ENCODE data around the gene PPP6C. TPM values are rescaled to one million over a fixed set of nuclear protein-coding genes. Genes with fewer than 3 reads are reported as not detected.

Gene PPP6C
- total RNA-seq, 1 experiment from 2014 or later, result 41.2 TPM

- H3K36me3 Mint-ChIP-seq (ENCODE audit: insufficient read depth, unreplicated experiment), result peaks cover 8% of the 10 kb centered on the region
- no peak overlapping the region for H3K27ac Mint-ChIP-seq (ENCODE audit: unreplicated experiment)
- BruUV-seq (replicated peaks), result no TSS peak
- Histone ChIP-seq H3K4me1 (no peaks in the 10 kb centered on the region), H3K27me3 (replicated peaks; ENCODE audit: control insufficient read depth, insufficient read depth, low read length) (no peaks in the 10 kb centered on the region), H3K4me3 (ENCODE audit: low read depth, low read length) (no peak overlapping the region), H3K9me3 (no peaks in the 10 kb centered on the region), H3K36me3 (ENCODE audit: control insufficient read depth, insufficient read depth, low read length) (no peaks in the 10 kb centered on the region)
- TF ChIP-seq, protein P1, sequence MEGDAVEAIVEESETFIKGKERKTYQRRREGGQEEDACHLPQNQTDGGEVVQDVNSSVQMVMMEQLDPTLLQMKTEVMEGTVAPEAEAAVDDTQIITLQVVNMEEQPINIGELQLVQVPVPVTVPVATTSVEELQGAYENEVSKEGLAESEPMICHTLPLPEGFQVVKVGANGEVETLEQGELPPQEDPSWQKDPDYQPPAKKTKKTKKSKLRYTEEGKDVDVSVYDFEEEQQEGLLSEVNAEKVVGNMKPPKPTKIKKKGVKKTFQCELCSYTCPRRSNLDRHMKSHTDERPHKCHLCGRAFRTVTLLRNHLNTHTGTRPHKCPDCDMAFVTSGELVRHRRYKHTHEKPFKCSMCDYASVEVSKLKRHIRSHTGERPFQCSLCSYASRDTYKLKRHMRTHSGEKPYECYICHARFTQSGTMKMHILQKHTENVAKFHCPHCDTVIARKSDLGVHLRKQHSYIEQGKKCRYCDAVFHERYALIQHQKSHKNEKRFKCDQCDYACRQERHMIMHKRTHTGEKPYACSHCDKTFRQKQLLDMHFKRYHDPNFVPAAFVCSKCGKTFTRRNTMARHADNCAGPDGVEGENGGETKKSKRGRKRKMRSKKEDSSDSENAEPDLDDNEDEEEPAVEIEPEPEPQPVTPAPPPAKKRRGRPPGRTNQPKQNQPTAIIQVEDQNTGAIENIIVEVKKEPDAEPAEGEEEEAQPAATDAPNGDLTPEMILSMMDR (IDR thresholded peaks at IDR 0.05; ENCODE audit: insufficient read depth in 1 of 2, low read depth in 1 of 2, low read length in 1 of 2, severe bottlenecking in 1 of 2, unreplicated experiment in 1 of 2), result no peak
- CTCF ChIA-PET, result no interaction called here
- intact Hi-C loops (cut with micrococcal nuclease; ENCODE audit: unreplicated experiment), result no loop called here
- no peaks in the 10 kb centered on the region for H3K4me1 Mint-ChIP-seq (ENCODE audit: low read depth, unreplicated experiment)
- H3K9me3 Mint-ChIP-seq (ENCODE audit: unreplicated experiment), result no peaks in the 10 kb centered on the region
- no peaks in the 10 kb centered on the region for H3K27me3 Mint-ChIP-seq (ENCODE audit: insufficient read depth, unreplicated experiment)
- no peak overlapping the region for H3K4me3 Mint-ChIP-seq (ENCODE audit: unreplicated experiment)
- POLR2A ChIA-PET, result no interaction called here
- DNase-seq, result no peak
Observed at GRCh38 chr9:125126019-125126746, 63.4 kb downstream of the PPP6C start.

GRCh38 chr9:125125523-125125922 is 64.1 kb downstream of the PPP6C start:
- no peaks in the 10 kb centered on the region for H3K4me1 Mint-ChIP-seq (ENCODE audit: low read depth, unreplicated experiment)
- POLR2A ChIA-PET, result no interaction called here

DNA sequence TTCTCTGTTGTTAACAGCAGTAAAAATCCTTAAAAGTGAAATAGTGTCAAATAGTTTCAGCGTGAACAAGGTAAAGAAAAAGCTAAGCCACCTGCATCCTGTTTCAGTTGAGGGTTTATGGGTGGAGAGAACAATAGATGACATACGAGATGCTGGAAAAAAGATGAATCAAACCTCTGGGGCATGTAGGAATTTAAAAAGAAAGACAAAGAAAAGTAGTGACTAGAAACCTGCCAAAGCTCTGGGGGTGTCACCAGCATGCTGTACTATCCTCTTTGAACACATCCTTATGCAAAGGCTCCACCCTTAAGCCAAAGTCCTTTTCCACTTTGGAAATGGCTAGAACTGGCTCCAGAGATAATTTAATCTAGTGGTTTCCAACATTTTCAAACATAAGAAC is 68.5 kb downstream of the PPP6C start:
- no peaks in the 10 kb centered on the region for H3K4me1 ChIP-seq
- H3K4me1 Mint-ChIP-seq (ENCODE audit: low read depth, unreplicated experiment), result no peaks in the 10 kb centered on the region
- H3K9me3 Mint-ChIP-seq (ENCODE audit: unreplicated experiment), result no peaks in the 10 kb centered on the region
- H3K4me3 Mint-ChIP-seq (ENCODE audit: unreplicated experiment), result no peak overlapping the region
- no peaks in the 10 kb centered on the region for H3K27me3 Mint-ChIP-seq (ENCODE audit: insufficient read depth, unreplicated experiment)
- no peaks in the 10 kb centered on the region for H3K27me3 ChIP-seq (replicated peaks; ENCODE audit: control insufficient read depth, insufficient read depth, low read length)
- TF ChIP-seq, protein P1 (IDR thresholded peaks at IDR 0.05; ENCODE audit: insufficient read depth in 1 of 2, low read depth in 1 of 2, low read length in 1 of 2, severe bottlenecking in 1 of 2, unreplicated experiment in 1 of 2), result no peak
- no peaks in the 10 kb centered on the region for H3K36me3 ChIP-seq (ENCODE audit: control insufficient read depth, insufficient read depth, low read length)
- H3K36me3 Mint-ChIP-seq (ENCODE audit: insufficient read depth, unreplicated experiment), result peaks cover 8% of the 10 kb centered on the region
- BruUV-seq (replicated peaks), result no TSS peak
- H3K4me3 ChIP-seq (ENCODE audit: low read depth, low read length), result no peak overlapping the region
- ChIA-PET CTCF (interaction anchor here (0.6 kb wide), 1 partner anchor 22 kb away, joined by 5 read pairs; the partner anchor contains the start of gene SCAI), POLR2A (no interaction called here)
- no peaks in the 10 kb centered on the region for H3K9me3 ChIP-seq
- intact Hi-C loops (cut with micrococcal nuclease; ENCODE audit: unreplicated experiment), result no loop called here
- no peak for DNase-seq
- H3K27ac Mint-ChIP-seq (ENCODE audit: unreplicated experiment), result no peak overlapping the region

More at GRCh38 chr9:125125523-125125922, 64.1 kb downstream of the PPP6C start:
- no peaks in the 10 kb centered on the region for H3K4me1 ChIP-seq
- H3K9me3 ChIP-seq, result no peaks in the 10 kb centered on the region
- Mint-ChIP-seq H3K4me3 (ENCODE audit: unreplicated experiment) (no peak overlapping the region), H3K36me3 (ENCODE audit: insufficient read depth, unreplicated experiment) (peaks cover 8% of the 10 kb centered on the region), H3K9me3 (ENCODE audit: unreplicated experiment) (no peaks in the 10 kb centered on the region), H3K27me3 (ENCODE audit: insufficient read depth, unreplicated experiment) (no peaks in the 10 kb centered on the region), H3K27ac (ENCODE audit: unreplicated experiment) (no peak overlapping the region)
- no peak for DNase-seq
- no peaks in the 10 kb centered on the region for H3K36me3 ChIP-seq (ENCODE audit: control insufficient read depth, insufficient read depth, low read length)
- intact Hi-C loops (cut with micrococcal nuclease; ENCODE audit: unreplicated experiment), result no loop called here
- H3K27me3 ChIP-seq (replicated peaks; ENCODE audit: control insufficient read depth, insufficient read depth, low read length), result no peaks in the 10 kb centered on the region
- CTCF ChIA-PET, result no interaction called here
- TF ChIP-seq, protein P1 (IDR thresholded peaks at IDR 0.05; ENCODE audit: insufficient read depth in 1 of 2, low read depth in 1 of 2, low read length in 1 of 2, severe bottlenecking in 1 of 2, unreplicated experiment in 1 of 2), result no peak
- H3K4me3 ChIP-seq (ENCODE audit: low read depth, low read length), result no peak overlapping the region
- no TSS peak for BruUV-seq (replicated peaks)
